ENCODE measurements around the gene CLDND1. TPM values are rescaled to one million over a fixed set of nuclear protein-coding genes. Genes with fewer than 3 reads are reported as not detected.

Gene CLDND1
- total RNA-seq, 1 donor from 2014 or later: 63.7 TPM

- Histone ChIP-seq H3K4me1 (ENCODE audit: control insufficient read depth in 3 of 3, insufficient read depth in 3 of 3, low read length in 3 of 3) (no peaks in the 10 kb centered on the region), H3K9me3 (ENCODE audit: control insufficient read depth in 3 of 3, low read length in 3 of 3) (no peaks in the 10 kb centered on the region), H3K27ac (ENCODE audit: low read depth, low read length) (no peak overlapping the region), H3K9ac (ENCODE audit: low read depth in 1 of 3, low read length in 3 of 3) (no peak overlapping the region), H3K36me3 (ENCODE audit: control insufficient read depth in 3 of 3, insufficient read depth in 3 of 3, low read length in 3 of 3) (no peaks in the 10 kb centered on the region), H3K27me3 (ENCODE audit: control insufficient read depth in 3 of 3, insufficient read depth in 3 of 3, low read length in 3 of 3) (peaks cover 0 to 2% (median 0%) of the 10 kb centered on the region in 3 donors), H3K4me3 (ENCODE audit: low read length in 3 of 3) (no peak overlapping the region)
These were observed 29.1 kb upstream of the CLDND1 start for GRCh38 chr3:98551754-98552153.

- H3K9me3 ChIP-seq (ENCODE audit: control insufficient read depth in 3 of 3, low read length in 3 of 3): no peaks in the 10 kb centered on the region
These were observed 28.5 kb upstream of the CLDND1 start for GRCh38 chr3:98551236-98551635.

GRCh38 chr3:98550833-98551232 is 28.1 kb upstream of the CLDND1 start:
- Histone ChIP-seq H3K27me3 (ENCODE audit: control insufficient read depth in 3 of 3, insufficient read depth in 3 of 3, low read length in 3 of 3) (no peaks in the 10 kb centered on the region), H3K9ac (ENCODE audit: low read depth in 1 of 3, low read length in 3 of 3) (no peak overlapping the region), H3K4me3 (ENCODE audit: low read length in 3 of 3) (no peak overlapping the region), H3K9me3 (ENCODE audit: control insufficient read depth in 3 of 3, low read length in 3 of 3) (no peaks in the 10 kb centered on the region), H3K36me3 (ENCODE audit: control insufficient read depth in 3 of 3, insufficient read depth in 3 of 3, low read length in 3 of 3) (no peaks in the 10 kb centered on the region), H3K4me1 (ENCODE audit: control insufficient read depth in 3 of 3, insufficient read depth in 3 of 3, low read length in 3 of 3) (no peaks in the 10 kb centered on the region), H3K27ac (ENCODE audit: low read depth, low read length) (no peak overlapping the region)

More at GRCh38 chr3:98551236-98551635, 28.5 kb upstream of the CLDND1 start:
- Histone ChIP-seq H3K27ac (ENCODE audit: low read depth, low read length) (no peak overlapping the region), H3K9ac (ENCODE audit: low read depth in 1 of 3, low read length in 3 of 3) (no peak overlapping the region), H3K36me3 (ENCODE audit: control insufficient read depth in 3 of 3, insufficient read depth in 3 of 3, low read length in 3 of 3) (no peaks in the 10 kb centered on the region), H3K4me3 (ENCODE audit: low read length in 3 of 3) (no peak overlapping the region), H3K4me1 (ENCODE audit: control insufficient read depth in 3 of 3, insufficient read depth in 3 of 3, low read length in 3 of 3) (no peaks in the 10 kb centered on the region), H3K27me3 (ENCODE audit: control insufficient read depth in 3 of 3, insufficient read depth in 3 of 3, low read length in 3 of 3) (peaks cover 0 to under 1% (median 0%) of the 10 kb centered on the region in 3 donors)

- Histone ChIP-seq H3K4me1 (ENCODE audit: control insufficient read depth in 3 of 3, insufficient read depth in 3 of 3, low read length in 3 of 3) (no peaks in the 10 kb centered on the region), H3K9ac (ENCODE audit: low read depth in 1 of 3, low read length in 3 of 3) (no peak overlapping the region), H3K27ac (ENCODE audit: low read depth, low read length) (no peak overlapping the region), H3K9me3 (ENCODE audit: control insufficient read depth in 3 of 3, low read length in 3 of 3) (no peaks in the 10 kb centered on the region), H3K36me3 (ENCODE audit: control insufficient read depth in 3 of 3, insufficient read depth in 3 of 3, low read length in 3 of 3) (no peaks in the 10 kb centered on the region), H3K4me3 (ENCODE audit: low read length in 3 of 3) (no peak overlapping the region), H3K27me3 (ENCODE audit: control insufficient read depth in 3 of 3, insufficient read depth in 3 of 3, low read length in 3 of 3) (no peaks in the 10 kb centered on the region)
These were observed 25.8 kb upstream of the CLDND1 start for GRCh38 chr3:98548544-98548943.

- no peak overlapping the region for H3K27ac ChIP-seq (ENCODE audit: low read depth, low read length)
- no peaks in the 10 kb centered on the region for H3K4me1 ChIP-seq (ENCODE audit: control insufficient read depth in 3 of 3, insufficient read depth in 3 of 3, low read length in 3 of 3)
- no peaks in the 10 kb centered on the region for H3K36me3 ChIP-seq (ENCODE audit: control insufficient read depth in 3 of 3, insufficient read depth in 3 of 3, low read length in 3 of 3)
- no peaks in the 10 kb centered on the region for H3K9me3 ChIP-seq (ENCODE audit: control insufficient read depth in 3 of 3, low read length in 3 of 3)
- H3K4me3 ChIP-seq (ENCODE audit: low read length in 3 of 3): no peak overlapping the region
- H3K27me3 ChIP-seq (ENCODE audit: control insufficient read depth in 3 of 3, insufficient read depth in 3 of 3, low read length in 3 of 3): no peaks in the 10 kb centered on the region
- H3K9ac ChIP-seq (ENCODE audit: low read depth in 1 of 3, low read length in 3 of 3): no peak overlapping the region
These were observed 23.2 kb upstream of the CLDND1 start for GRCh38 chr3:98545940-98546339.

- no peaks in the 10 kb centered on the region for H3K9me3 ChIP-seq (ENCODE audit: control insufficient read depth in 3 of 3, low read length in 3 of 3)
- H3K4me3 ChIP-seq (ENCODE audit: low read length in 3 of 3): no peak overlapping the region
- H3K27me3 ChIP-seq (ENCODE audit: control insufficient read depth in 3 of 3, insufficient read depth in 3 of 3, low read length in 3 of 3): no peaks in the 10 kb centered on the region
- no peaks in the 10 kb centered on the region for H3K4me1 ChIP-seq (ENCODE audit: control insufficient read depth in 3 of 3, insufficient read depth in 3 of 3, low read length in 3 of 3)
- no peaks in the 10 kb centered on the region for H3K36me3 ChIP-seq (ENCODE audit: control insufficient read depth in 3 of 3, insufficient read depth in 3 of 3, low read length in 3 of 3)
- H3K9ac ChIP-seq (ENCODE audit: low read depth in 1 of 3, low read length in 3 of 3): no peak overlapping the region
- H3K27ac ChIP-seq (ENCODE audit: low read depth, low read length): no peak overlapping the region
These were observed 19.9 kb upstream of the CLDND1 start for GRCh38 chr3:98542623-98543022.

GRCh38 chr3:98541695-98542094 is 19.0 kb upstream of the CLDND1 start:
- H3K27me3 ChIP-seq (ENCODE audit: control insufficient read depth in 3 of 3, insufficient read depth in 3 of 3, low read length in 3 of 3): no peaks in the 10 kb centered on the region
- no peaks in the 10 kb centered on the region for H3K9me3 ChIP-seq (ENCODE audit: control insufficient read depth in 3 of 3, low read length in 3 of 3)
- no peaks in the 10 kb centered on the region for H3K4me1 ChIP-seq (ENCODE audit: control insufficient read depth in 3 of 3, insufficient read depth in 3 of 3, low read length in 3 of 3)
- no peak overlapping the region for H3K9ac ChIP-seq (ENCODE audit: low read depth in 1 of 3, low read length in 3 of 3)
- H3K4me3 ChIP-seq (ENCODE audit: low read length in 3 of 3): no peak overlapping the region
- H3K27ac ChIP-seq (ENCODE audit: low read depth, low read length): no peak overlapping the region
- no peaks in the 10 kb centered on the region for H3K36me3 ChIP-seq (ENCODE audit: control insufficient read depth in 3 of 3, insufficient read depth in 3 of 3, low read length in 3 of 3)

GRCh38 chr3:98540346-98540745 is 17.6 kb upstream of the CLDND1 start:
- Histone ChIP-seq H3K9ac (ENCODE audit: low read depth in 1 of 3, low read length in 3 of 3) (no peak overlapping the region), H3K27me3 (ENCODE audit: control insufficient read depth in 3 of 3, insufficient read depth in 3 of 3, low read length in 3 of 3) (no peaks in the 10 kb centered on the region), H3K9me3 (ENCODE audit: control insufficient read depth in 3 of 3, low read length in 3 of 3) (no peaks in the 10 kb centered on the region), H3K4me1 (ENCODE audit: control insufficient read depth in 3 of 3, insufficient read depth in 3 of 3, low read length in 3 of 3) (no peaks in the 10 kb centered on the region), H3K4me3 (ENCODE audit: low read length in 3 of 3) (no peak overlapping the region), H3K36me3 (ENCODE audit: control insufficient read depth in 3 of 3, insufficient read depth in 3 of 3, low read length in 3 of 3) (no peaks in the 10 kb centered on the region), H3K27ac (ENCODE audit: low read depth, low read length) (no peak overlapping the region)

- Histone ChIP-seq H3K4me1 (ENCODE audit: control insufficient read depth in 3 of 3, insufficient read depth in 3 of 3, low read length in 3 of 3) (no peaks in the 10 kb centered on the region), H3K9me3 (ENCODE audit: control insufficient read depth in 3 of 3, low read length in 3 of 3) (no peaks in the 10 kb centered on the region), H3K4me3 (ENCODE audit: low read length in 3 of 3) (no peak overlapping the region), H3K27me3 (ENCODE audit: control insufficient read depth in 3 of 3, insufficient read depth in 3 of 3, low read length in 3 of 3) (no peaks in the 10 kb centered on the region), H3K27ac (ENCODE audit: low read depth, low read length) (no peak overlapping the region), H3K9ac (ENCODE audit: low read depth in 1 of 3, low read length in 3 of 3) (no peak overlapping the region), H3K36me3 (ENCODE audit: control insufficient read depth in 3 of 3, insufficient read depth in 3 of 3, low read length in 3 of 3) (no peaks in the 10 kb centered on the region)
These were observed 13.8 kb upstream of the CLDND1 start for GRCh38 chr3:98536456-98537017.

GRCh38 chr3:98534734-98535133 is 12.0 kb upstream of the CLDND1 start:
- Histone ChIP-seq H3K27ac (ENCODE audit: low read depth, low read length) (no peak overlapping the region), H3K4me1 (ENCODE audit: control insufficient read depth in 3 of 3, insufficient read depth in 3 of 3, low read length in 3 of 3) (no peaks in the 10 kb centered on the region), H3K27me3 (ENCODE audit: control insufficient read depth in 3 of 3, insufficient read depth in 3 of 3, low read length in 3 of 3) (no peaks in the 10 kb centered on the region), H3K36me3 (ENCODE audit: control insufficient read depth in 3 of 3, insufficient read depth in 3 of 3, low read length in 3 of 3) (no peaks in the 10 kb centered on the region), H3K4me3 (ENCODE audit: low read length in 3 of 3) (no peak overlapping the region), H3K9ac (ENCODE audit: low read depth in 1 of 3, low read length in 3 of 3) (no peak overlapping the region), H3K9me3 (ENCODE audit: control insufficient read depth in 3 of 3, low read length in 3 of 3) (no peaks in the 10 kb centered on the region)
